HL-60 (cell line): ENCODE measurements around the gene STIP1.

Source experiments
- TF ChIP-seq, protein P1 (sequence below): IDR thresholded peaks from one replicate; pipeline ENCODE4 v1.5.1; 2011; ENCODE audit warnings: low read length, control low read depth, inconsistent platforms; ENCODE audit not compliant: insufficient read depth
- TF ChIP-seq, protein P2 (sequence below): IDR thresholded peaks from 2 replicates; pipeline ENCODE4 v1.6.1; 2012; ENCODE audit warnings: low read depth; ENCODE audit not compliant: insufficient replicate concordance

DNA sequence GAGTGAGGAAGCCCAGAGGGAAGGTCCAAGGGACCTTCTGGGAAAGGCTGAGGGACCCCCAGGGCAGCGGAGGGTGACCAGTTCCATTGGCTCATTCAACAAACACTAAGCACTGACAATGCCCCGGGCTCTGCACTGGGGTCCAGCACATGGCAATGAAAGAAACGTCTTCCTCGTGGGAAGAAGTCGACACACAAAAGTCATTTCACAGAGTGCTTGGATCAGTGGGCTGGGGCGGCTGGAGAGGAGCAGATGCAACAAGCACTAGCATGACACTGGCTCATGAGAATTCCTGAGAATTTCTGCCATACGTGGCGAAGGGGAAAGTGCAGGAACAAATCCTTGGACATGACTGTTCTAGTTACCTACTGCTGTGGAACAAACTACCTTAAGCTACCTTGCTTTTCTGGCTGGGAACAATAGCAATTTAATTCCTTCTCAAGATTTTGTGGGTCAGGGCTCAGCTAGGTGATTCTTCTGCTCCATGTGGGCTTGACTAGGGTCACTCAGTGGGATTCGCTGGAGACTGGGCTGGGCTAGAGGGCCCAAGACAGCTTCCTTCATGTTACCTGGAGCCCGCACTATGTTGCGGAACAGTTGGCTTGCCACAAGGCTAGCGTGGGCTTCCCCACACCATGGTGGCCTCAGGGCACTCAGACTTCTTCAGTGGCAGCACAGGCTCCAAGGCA lies 6.9 kb upstream of the STIP1 start:
- TF ChIP-seq, protein P1, sequence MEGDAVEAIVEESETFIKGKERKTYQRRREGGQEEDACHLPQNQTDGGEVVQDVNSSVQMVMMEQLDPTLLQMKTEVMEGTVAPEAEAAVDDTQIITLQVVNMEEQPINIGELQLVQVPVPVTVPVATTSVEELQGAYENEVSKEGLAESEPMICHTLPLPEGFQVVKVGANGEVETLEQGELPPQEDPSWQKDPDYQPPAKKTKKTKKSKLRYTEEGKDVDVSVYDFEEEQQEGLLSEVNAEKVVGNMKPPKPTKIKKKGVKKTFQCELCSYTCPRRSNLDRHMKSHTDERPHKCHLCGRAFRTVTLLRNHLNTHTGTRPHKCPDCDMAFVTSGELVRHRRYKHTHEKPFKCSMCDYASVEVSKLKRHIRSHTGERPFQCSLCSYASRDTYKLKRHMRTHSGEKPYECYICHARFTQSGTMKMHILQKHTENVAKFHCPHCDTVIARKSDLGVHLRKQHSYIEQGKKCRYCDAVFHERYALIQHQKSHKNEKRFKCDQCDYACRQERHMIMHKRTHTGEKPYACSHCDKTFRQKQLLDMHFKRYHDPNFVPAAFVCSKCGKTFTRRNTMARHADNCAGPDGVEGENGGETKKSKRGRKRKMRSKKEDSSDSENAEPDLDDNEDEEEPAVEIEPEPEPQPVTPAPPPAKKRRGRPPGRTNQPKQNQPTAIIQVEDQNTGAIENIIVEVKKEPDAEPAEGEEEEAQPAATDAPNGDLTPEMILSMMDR = no peak
- TF ChIP-seq, protein P2, sequence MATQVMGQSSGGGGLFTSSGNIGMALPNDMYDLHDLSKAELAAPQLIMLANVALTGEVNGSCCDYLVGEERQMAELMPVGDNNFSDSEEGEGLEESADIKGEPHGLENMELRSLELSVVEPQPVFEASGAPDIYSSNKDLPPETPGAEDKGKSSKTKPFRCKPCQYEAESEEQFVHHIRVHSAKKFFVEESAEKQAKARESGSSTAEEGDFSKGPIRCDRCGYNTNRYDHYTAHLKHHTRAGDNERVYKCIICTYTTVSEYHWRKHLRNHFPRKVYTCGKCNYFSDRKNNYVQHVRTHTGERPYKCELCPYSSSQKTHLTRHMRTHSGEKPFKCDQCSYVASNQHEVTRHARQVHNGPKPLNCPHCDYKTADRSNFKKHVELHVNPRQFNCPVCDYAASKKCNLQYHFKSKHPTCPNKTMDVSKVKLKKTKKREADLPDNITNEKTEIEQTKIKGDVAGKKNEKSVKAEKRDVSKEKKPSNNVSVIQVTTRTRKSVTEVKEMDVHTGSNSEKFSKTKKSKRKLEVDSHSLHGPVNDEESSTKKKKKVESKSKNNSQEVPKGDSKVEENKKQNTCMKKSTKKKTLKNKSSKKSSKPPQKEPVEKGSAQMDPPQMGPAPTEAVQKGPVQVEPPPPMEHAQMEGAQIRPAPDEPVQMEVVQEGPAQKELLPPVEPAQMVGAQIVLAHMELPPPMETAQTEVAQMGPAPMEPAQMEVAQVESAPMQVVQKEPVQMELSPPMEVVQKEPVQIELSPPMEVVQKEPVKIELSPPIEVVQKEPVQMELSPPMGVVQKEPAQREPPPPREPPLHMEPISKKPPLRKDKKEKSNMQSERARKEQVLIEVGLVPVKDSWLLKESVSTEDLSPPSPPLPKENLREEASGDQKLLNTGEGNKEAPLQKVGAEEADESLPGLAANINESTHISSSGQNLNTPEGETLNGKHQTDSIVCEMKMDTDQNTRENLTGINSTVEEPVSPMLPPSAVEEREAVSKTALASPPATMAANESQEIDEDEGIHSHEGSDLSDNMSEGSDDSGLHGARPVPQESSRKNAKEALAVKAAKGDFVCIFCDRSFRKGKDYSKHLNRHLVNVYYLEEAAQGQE = no peak
